ENCODE results near the gene TPRKB.
"Not testable (repeated sequence)": the region's sequence is repeated elsewhere in the genome, so short reads cannot be mapped to it uniquely, and the experiment has no call there.

Gene TPRKB

GRCh38 chr2:73736855-73737779 is at the start of gene TPRKB:
TSS of gene TPRKB (minus strand) at chr2:73737345. CDS start at chr2:73734569, 2,776 bp downstream.
- DNase-seq (ENCODE audit: extremely low read depth in 1 of 2, low read depth in 1 of 2), result peak; percentile 91 to 96

GRCh38 chr2:73783883-73784282 is 46.7 kb upstream of the TPRKB start, which contains the start of gene C2orf78:
TSS of gene C2orf78 (plus strand) at chr2:73784183. CDS start at chr2:73784310, 127 bp downstream.
- DNase-seq (ENCODE audit: extremely low read depth in 1 of 2, low read depth in 1 of 2), result not testable (repeated sequence)

DNA sequence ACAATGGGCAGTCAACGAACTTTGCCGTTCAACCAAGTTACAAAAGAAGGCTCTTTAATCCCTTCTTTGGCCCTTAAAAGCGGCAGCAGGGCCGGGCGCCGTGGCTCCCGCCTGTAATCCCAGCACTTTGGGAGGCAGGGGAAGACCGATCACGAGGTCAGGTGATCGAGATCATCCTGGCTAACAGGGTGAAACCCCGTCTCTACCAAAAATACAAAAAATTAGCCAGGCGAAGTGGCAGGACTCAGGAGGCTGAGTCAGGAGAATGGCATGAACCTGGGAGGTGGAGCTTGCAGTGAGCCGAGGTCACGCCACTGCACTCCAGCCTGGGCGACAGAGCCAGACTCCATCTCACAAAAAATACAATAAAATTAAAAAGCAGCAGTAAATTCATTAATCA is 46.3 kb upstream of the TPRKB start:
- DNase-seq (ENCODE audit: extremely low read depth in 1 of 2, low read depth in 1 of 2), result not testable (repeated sequence)

GRCh38 chr2:73780237-73780582 is 43.1 kb upstream of the TPRKB start:
- no peak for DNase-seq (ENCODE audit: extremely low read depth in 1 of 2, low read depth in 1 of 2)

- peak; percentile 88 to 94 for DNase-seq (ENCODE audit: extremely low read depth in 1 of 2, low read depth in 1 of 2)
Measured at GRCh38 chr2:73779467-73780236, 42.5 kb upstream of the TPRKB start, which contains the start of gene DUSP11. TSS of gene DUSP11 (minus strand) at chr2:73780103. CDS start at chr2:73779974, 129 bp downstream.

- not testable (repeated sequence) for DNase-seq (ENCODE audit: extremely low read depth in 1 of 2, low read depth in 1 of 2)
Measured at GRCh38 chr2:73778867-73779466, 41.8 kb upstream of the TPRKB start.

GRCh38 chr2:73776869-73777519 is 39.8 kb upstream of the TPRKB start:
- DNase-seq (ENCODE audit: extremely low read depth in 1 of 2, low read depth in 1 of 2), result no peak

- no peak for DNase-seq (ENCODE audit: extremely low read depth in 1 of 2, low read depth in 1 of 2)
Measured at GRCh38 chr2:73776381-73776780, 39.2 kb upstream of the TPRKB start.

DNA sequence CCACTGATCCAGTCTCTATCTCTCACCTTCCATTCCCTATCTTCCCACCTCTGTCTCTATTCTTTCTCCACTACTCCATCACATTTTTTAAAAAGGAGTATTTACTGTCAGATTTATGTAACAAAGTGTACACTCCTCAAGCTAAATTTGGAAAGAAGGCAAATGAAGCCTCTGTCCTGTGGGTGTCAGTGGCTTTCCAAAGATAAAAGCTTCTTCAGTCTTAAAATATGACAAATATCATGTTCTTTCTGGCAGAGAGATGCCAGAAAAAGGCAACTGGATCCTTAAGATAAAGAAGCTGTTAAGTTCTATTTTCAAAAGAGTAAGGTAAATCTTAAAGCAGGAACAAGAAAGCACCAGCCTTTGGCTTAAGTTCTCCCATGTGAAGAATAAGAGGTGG is 35.7 kb upstream of the TPRKB start:
- no peak for DNase-seq (ENCODE audit: extremely low read depth in 1 of 2, low read depth in 1 of 2)

DNA sequence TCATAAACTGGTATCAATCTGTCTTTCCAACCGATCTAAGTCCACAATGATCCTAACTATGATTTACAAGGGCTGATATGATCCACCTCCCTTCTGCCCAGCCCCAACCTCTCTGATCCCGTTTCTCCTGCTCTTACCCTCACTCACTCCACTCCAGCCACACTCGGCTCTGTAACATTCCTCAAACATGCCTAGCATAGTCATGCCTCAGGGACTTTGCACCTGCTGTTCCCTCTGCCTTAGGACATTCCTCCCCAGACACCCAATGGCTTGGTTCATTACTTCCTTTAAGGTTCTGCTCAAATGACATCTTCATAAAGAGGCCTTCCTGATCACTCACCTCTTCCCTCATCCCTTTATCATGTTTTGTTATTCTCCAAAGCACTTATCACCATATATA is 33.6 kb upstream of the TPRKB start:
- no peak for DNase-seq (ENCODE audit: extremely low read depth in 1 of 2, low read depth in 1 of 2)

- no peak for DNase-seq (ENCODE audit: extremely low read depth in 1 of 2, low read depth in 1 of 2)
Measured at GRCh38 chr2:73766994-73767393, 29.8 kb upstream of the TPRKB start.

DNA sequence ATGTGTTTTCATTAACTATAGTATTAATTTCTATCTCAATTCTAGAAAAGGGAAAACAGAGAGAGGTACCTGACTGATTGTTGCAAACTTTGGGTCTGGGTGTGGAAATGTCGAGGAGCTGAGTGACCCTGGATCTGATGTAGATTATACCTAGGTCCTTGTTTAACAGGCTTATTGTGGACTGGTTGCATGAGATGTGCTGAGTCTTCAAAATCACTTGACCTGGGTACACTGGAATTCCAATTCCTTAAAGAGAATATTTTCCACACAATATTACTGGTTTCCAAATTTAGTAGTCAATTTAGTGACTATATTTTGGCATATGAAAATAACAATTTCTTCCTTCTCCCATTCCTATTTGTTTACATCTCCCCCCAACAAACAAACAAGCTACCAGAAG is 29.2 kb upstream of the TPRKB start:
- DNase-seq (ENCODE audit: extremely low read depth in 1 of 2, low read depth in 1 of 2), result no peak

DNA sequence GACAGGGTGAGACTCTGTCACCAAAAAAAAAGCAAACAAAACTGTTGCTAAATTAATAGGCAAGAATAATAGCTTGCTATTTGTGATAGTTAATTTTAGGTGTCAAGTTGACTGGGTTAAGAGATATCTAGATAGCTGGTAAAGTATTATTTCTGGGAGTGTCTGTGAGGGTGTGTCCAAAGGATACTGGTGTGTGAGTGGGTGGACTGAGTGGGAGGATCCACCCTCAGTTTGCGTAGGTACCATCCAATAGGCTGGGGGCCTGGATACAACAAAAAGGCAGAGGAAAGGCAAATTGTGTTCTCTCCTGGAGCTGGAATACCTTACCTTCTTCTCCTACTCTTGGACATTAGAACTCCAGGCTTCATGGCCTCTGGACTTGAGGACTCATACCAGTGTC is 27.8 kb upstream of the TPRKB start:
- no peak for DNase-seq (ENCODE audit: extremely low read depth in 1 of 2, low read depth in 1 of 2)

GRCh38 chr2:73762571-73762970 is 25.4 kb upstream of the TPRKB start:
- DNase-seq (ENCODE audit: extremely low read depth in 1 of 2, low read depth in 1 of 2), result no peak

DNA sequence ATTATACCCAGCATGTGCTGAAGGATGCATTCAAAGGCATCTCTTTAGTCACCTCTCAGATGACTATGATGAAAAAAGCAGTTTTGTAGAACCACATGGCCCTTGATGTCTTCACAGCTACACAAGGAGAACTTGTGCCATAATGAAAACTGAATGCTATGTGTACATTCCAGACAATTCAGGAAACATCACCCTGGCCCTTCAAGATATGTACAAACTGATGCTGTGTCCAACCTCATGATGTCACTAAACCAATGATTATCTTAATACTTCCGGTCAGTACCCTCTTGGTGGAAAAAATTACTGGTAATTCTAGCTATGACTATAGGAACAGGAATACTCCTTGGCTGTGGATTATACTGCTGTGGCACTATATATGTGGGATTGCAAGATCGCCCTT is 22.8 kb upstream of the TPRKB start:
- DNase-seq (ENCODE audit: extremely low read depth in 1 of 2, low read depth in 1 of 2), result no peak

- DNase-seq (ENCODE audit: extremely low read depth in 1 of 2, low read depth in 1 of 2), result no peak
Measured at GRCh38 chr2:73759285-73759764, 22.2 kb upstream of the TPRKB start.

DNA sequence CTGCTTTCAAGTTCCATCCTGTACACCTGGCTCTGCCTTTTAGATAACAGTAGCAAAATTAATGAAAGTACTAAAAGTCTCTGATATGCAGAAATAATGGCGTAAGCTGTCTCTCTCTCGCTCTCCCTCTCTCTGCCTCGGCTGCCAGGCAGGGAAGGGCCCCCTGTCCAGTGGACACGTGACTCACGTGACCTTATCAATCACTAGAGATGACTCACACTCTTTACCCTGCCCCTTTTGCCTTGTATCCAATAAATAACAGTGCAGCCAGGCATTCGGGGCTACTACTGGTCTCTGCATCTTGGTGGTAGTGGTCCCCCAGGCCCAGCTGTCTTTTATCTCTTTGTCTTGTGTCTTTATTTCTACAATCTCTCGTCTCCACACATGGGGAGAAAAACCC is 17.2 kb upstream of the TPRKB start:
- DNase-seq (ENCODE audit: extremely low read depth in 1 of 2, low read depth in 1 of 2), result not testable (repeated sequence)

DNA sequence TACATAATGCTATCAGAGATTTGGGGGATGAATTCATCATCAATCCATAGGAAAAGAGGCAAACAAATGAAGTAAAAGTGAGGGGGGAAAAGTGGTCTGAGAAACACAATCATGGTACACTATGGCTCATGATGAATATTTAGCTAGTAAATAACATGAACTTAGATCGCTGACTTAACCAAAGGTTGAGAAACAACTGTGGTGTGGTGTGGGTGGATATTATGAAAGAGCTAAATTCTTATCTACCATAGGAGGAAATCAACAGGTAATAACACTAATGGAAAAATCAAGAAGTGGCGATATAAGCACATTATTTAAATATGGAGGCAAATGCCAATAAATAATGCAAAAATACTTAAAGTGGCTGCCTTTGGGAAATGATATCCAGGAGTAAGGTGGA is 12.2 kb upstream of the TPRKB start:
- no peak for DNase-seq (ENCODE audit: extremely low read depth in 1 of 2, low read depth in 1 of 2)

DNA sequence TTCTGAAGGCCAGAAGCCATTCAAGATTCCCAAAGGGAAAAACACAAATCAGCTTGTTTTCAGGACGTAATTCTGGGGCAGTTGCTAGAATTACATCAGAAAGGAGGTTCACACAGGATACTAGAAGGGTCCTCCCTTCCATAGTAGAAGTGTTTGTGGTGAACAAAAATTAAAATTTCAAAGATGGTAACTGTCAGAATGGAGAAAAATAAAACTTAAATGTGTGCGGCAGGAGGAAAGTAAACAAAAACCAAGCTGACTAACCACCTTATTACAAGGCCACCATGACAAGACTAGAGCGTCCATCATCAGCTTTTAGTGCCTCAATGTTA is 9.7 kb upstream of the TPRKB start:
- DNase-seq (ENCODE audit: extremely low read depth in 1 of 2, low read depth in 1 of 2), result no peak

GRCh38 chr2:73746015-73746876 is 9.1 kb upstream of the TPRKB start:
- DNase-seq (ENCODE audit: extremely low read depth in 1 of 2, low read depth in 1 of 2), result no peak

Measured in stimulated activated CD8-positive, alpha-beta memory T cell treated with anti-CD3 and anti-CD28 coated beads, Interleukin-7, amount 100 ng/mL, for 48 hours (primary cell).